NCI-H1105 treated with DMSO at 0.1 percent for 48 hours (cell line): ENCODE data around the gene PAQR6.
"Not testable (repeated sequence)": the region's sequence is repeated elsewhere in the genome, so short reads cannot be mapped to it uniquely, and the experiment has no call there.

Experiments
- DNase-seq: peaks from one replicate; lab custom pipeline; 2025; lab: John Stamatoyannopoulos, UW

The PAQR6 gene

GRCh38 chr1:156230473-156230837 is 17.4 kb downstream of the PAQR6 start:
- DNase-seq = no peak

- DNase-seq = no peak
These were observed 17.9 kb downstream of the PAQR6 start for GRCh38 chr1:156229809-156230472.

- no peak for DNase-seq
These were observed 19.4 kb downstream of the PAQR6 start for GRCh38 chr1:156228501-156228900.

- no peak for DNase-seq
These were observed 21.1 kb downstream of the PAQR6 start for GRCh38 chr1:156226782-156227181.

GRCh38 chr1:156226116-156226538 is 21.7 kb downstream of the PAQR6 start:
- no peak for DNase-seq

- no peak for DNase-seq
These were observed 22.2 kb downstream of the PAQR6 start for GRCh38 chr1:156225677-156226014.

GRCh38 chr1:156221986-156222692 is 25.7 kb downstream of the PAQR6 start:
- DNase-seq = no peak

GRCh38 chr1:156220226-156220625 is 27.6 kb downstream of the PAQR6 start:
- DNase-seq = no peak

- no peak for DNase-seq
These were observed 30.0 kb downstream of the PAQR6 start for GRCh38 chr1:156217871-156218270.

- DNase-seq = not testable (repeated sequence)
These were observed 31.3 kb downstream of the PAQR6 start for GRCh38 chr1:156216361-156217086.

GRCh38 chr1:156214024-156214748 is 33.7 kb downstream of the PAQR6 start:
- no peak for DNase-seq

- DNase-seq = no peak
These were observed 34.3 kb downstream of the PAQR6 start for GRCh38 chr1:156213644-156213966.

GRCh38 chr1:156212833-156213643 is 34.8 kb downstream of the PAQR6 start, which contains the start of gene PMF1:
PMF1 (plus strand) TSS chr1:156213007; CDS start chr1:156213016, 9 bp downstream.
- DNase-seq = peak; percentile 97

- no peak for DNase-seq
These were observed 35.7 kb downstream of the PAQR6 start for GRCh38 chr1:156212130-156212529.

GRCh38 chr1:156211243-156211642 is 36.6 kb downstream of the PAQR6 start:
- DNase-seq = no peak

GRCh38 chr1:156204686-156205085 is 43.2 kb downstream of the PAQR6 start:
- DNase-seq = no peak

GRCh38 chr1:156203331-156203730 is 44.5 kb downstream of the PAQR6 start:
- DNase-seq = no peak

GRCh38 chr1:156200044-156200443 is 47.8 kb downstream of the PAQR6 start:
- no peak for DNase-seq

- no peak for DNase-seq
These were observed 49.0 kb downstream of the PAQR6 start for GRCh38 chr1:156198831-156199349.

- DNase-seq = no peak
These were observed 51.4 kb downstream of the PAQR6 start for GRCh38 chr1:156196445-156196844.

GRCh38 chr1:156195853-156196252 is 52.0 kb downstream of the PAQR6 start:
- DNase-seq = no peak

GRCh38 chr1:156194300-156194652 is 53.6 kb downstream of the PAQR6 start:
- no peak for DNase-seq
